ENCODE data around the gene PRELP.
A peak's percentile ranks its signal among the peaks of the same experiment; 100 is the strongest.

Gene PRELP

DNA sequence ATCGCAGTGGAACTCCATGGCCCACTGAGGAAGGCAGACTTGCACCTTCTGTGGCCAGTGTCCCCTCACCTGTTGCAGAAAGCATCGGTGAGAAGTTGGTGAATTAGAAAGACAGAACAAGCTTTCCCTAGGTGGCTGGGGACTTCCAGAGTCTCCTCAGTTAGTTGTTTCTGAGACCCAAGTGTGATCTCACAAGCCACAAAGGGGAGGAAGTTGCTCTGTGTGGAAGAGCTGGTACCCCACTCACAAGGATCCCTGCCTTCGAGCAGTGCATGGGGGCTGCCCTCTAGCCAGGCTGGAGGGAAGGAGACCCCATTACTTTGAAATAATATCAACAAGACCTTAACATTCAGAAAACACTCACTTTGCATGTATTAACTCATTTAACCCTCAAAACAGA is 2.1 kb downstream of the PRELP start:
- H3K4me3 ChIP-seq: no peak overlapping the region
- H3K9me3 ChIP-seq: no peaks in the 10 kb centered on the region
- H3K36me3 ChIP-seq (replicated peaks): no peaks in the 10 kb centered on the region
- H3K4me1 ChIP-seq: no peaks in the 10 kb centered on the region
- in situ Hi-C loops (cut with MboI; ENCODE audit: low sequenced_read_pairs): no loop called here
- peaks cover 29% of the 10 kb centered on the region for H3K27me3 ChIP-seq (ENCODE audit: low read depth)
- DNase-seq (ENCODE audit: low spot score in 2 of 2): no peak

GRCh38 chr1:203478231-203478630 is 2.6 kb downstream of the PRELP start:
- Histone ChIP-seq H3K4me3 (no peak overlapping the region), H3K9me3 (no peaks in the 10 kb centered on the region), H3K36me3 (replicated peaks) (no peaks in the 10 kb centered on the region), H3K4me1 (no peaks in the 10 kb centered on the region), H3K27me3 (ENCODE audit: low read depth) (peaks cover 29% of the 10 kb centered on the region)
- in situ Hi-C loops (cut with MboI; ENCODE audit: low sequenced_read_pairs): no loop called here
- no peak for DNase-seq (ENCODE audit: low spot score in 2 of 2)

- Histone ChIP-seq H3K4me3 (no peak overlapping the region), H3K36me3 (replicated peaks) (no peaks in the 10 kb centered on the region), H3K9me3 (no peaks in the 10 kb centered on the region), H3K4me1 (no peaks in the 10 kb centered on the region), H3K27me3 (ENCODE audit: low read depth) (peaks cover 29% of the 10 kb centered on the region)
- no peak for DNase-seq (ENCODE audit: low spot score in 2 of 2)
- in situ Hi-C loops (cut with MboI; ENCODE audit: low sequenced_read_pairs): no loop called here
Measured at GRCh38 chr1:203478986-203479385, 3.4 kb downstream of the PRELP start.

DNA sequence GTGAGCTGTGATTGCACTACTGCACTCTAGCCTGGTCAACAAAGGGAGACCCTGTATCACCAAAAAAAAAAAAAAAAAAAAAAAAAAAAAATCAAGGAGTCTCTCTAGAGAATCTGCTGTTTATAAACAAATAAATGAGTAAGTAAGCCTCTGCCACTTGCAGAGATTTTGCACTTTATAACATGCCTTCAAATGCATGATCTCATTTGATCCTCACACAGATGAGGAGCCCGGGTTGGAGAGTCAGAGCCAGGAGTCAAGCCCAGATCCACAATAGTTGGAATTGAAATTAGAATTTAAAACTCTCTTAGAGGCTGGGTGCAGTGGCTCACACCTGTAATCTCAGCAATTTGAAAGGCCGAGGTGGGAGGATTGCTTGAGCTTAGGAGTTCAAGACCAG is 4.0 kb downstream of the PRELP start:
- in situ Hi-C loops (cut with MboI; ENCODE audit: low sequenced_read_pairs): no loop called here
- Histone ChIP-seq H3K9me3 (no peaks in the 10 kb centered on the region), H3K4me3 (no peak overlapping the region), H3K36me3 (replicated peaks) (no peaks in the 10 kb centered on the region), H3K4me1 (no peaks in the 10 kb centered on the region), H3K27me3 (ENCODE audit: low read depth) (peaks cover 29% of the 10 kb centered on the region)
- DNase-seq (ENCODE audit: low spot score in 2 of 2): no peak

DNA sequence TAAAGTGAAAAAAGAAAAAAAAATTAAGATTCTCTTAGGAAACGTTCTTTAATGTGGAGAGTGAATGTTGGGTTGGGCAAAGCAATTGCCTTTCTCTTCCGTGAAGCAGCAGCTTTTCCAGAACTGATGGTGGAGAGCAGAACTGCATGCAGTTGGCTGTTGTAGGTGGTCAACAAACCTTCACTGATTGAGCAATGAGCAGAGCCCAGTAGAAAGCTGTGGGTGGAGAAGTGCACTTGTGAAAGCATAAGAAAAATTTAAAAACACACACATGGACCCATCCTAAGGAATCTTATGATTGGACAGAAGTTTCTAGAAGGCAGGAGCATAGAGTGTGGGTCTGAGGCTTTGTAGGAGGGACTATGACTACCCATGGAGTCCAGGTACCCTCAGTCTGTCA is 4.5 kb downstream of the PRELP start:
- DNase-seq (ENCODE audit: low spot score in 2 of 2): no peak
- H3K4me3 ChIP-seq: no peak overlapping the region
- H3K36me3 ChIP-seq (replicated peaks): no peaks in the 10 kb centered on the region
- no peaks in the 10 kb centered on the region for H3K4me1 ChIP-seq
- no peaks in the 10 kb centered on the region for H3K9me3 ChIP-seq
- peaks cover 27% of the 10 kb centered on the region for H3K27me3 ChIP-seq (ENCODE audit: low read depth)
- in situ Hi-C loops (cut with MboI; ENCODE audit: low sequenced_read_pairs): no loop called here

DNA sequence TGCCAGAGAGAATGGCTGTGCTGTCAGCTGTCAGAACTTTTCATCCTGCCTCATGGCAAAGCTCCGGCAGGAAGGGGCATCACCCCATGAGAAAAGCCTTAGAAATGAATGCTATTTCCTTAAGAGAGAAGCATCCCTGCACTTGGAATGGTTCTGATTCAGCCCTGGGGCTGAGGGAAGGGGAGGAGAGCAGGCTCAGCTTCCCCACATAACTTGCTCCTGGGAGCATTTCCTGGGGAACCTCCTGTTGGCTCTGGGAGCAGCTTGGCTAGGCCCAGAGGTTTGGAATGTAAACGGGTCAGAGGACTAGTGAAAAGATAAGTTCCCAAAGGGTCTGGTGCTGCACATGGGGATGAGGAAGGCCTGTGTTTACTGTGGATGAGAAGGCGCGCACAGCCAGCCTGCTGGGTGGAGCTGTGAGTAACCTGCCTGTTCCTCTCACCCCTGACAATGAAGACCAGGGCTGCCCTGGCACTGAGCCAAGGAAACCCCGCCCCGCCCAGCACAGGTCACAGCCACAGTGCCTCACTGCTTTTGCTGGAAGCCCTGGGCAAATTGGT is 5.0 kb downstream of the PRELP start:
- Histone ChIP-seq H3K27me3 (ENCODE audit: low read depth) (peaks cover 25% of the 10 kb centered on the region), H3K36me3 (replicated peaks) (no peaks in the 10 kb centered on the region), H3K9me3 (no peaks in the 10 kb centered on the region), H3K4me1 (no peaks in the 10 kb centered on the region), H3K4me3 (no peak overlapping the region)
- peak in 1 of 2 experiments; percentile 60 for DNase-seq (ENCODE audit: low spot score in 2 of 2)
- in situ Hi-C loops (cut with MboI; ENCODE audit: low sequenced_read_pairs): no loop called here

- DNase-seq (ENCODE audit: low spot score in 2 of 2): no peak
- in situ Hi-C loops (cut with MboI; ENCODE audit: low sequenced_read_pairs): no loop called here
- no peak overlapping the region for H3K4me3 ChIP-seq
- H3K36me3 ChIP-seq (replicated peaks): no peaks in the 10 kb centered on the region; the same call in 1 of the 2 replicates
- peaks cover 19% of the 10 kb centered on the region for H3K27me3 ChIP-seq (ENCODE audit: low read depth)
- no peaks in the 10 kb centered on the region for H3K9me3 ChIP-seq
- H3K4me1 ChIP-seq: no peaks in the 10 kb centered on the region
Measured at GRCh38 chr1:203481196-203481595, 5.6 kb downstream of the PRELP start.

- no peak for DNase-seq (ENCODE audit: low spot score in 2 of 2)
- Histone ChIP-seq H3K36me3 (replicated peaks) (no peaks in the 10 kb centered on the region; the same call in 1 of the 2 replicates), H3K9me3 (no peaks in the 10 kb centered on the region), H3K4me3 (no peak overlapping the region; the same call in 1 of the 2 replicates), H3K4me1 (no peaks in the 10 kb centered on the region), H3K27me3 (ENCODE audit: low read depth) (no peaks in the 10 kb centered on the region)
- in situ Hi-C loops (cut with MboI; ENCODE audit: low sequenced_read_pairs): loop anchor here (5.0 kb wide), 2 partner anchors 144 to 214 kb away; no protein-coding TSS in a partner anchor
Measured at GRCh38 chr1:203486618-203487370, 11.2 kb downstream of the PRELP start.

DNA sequence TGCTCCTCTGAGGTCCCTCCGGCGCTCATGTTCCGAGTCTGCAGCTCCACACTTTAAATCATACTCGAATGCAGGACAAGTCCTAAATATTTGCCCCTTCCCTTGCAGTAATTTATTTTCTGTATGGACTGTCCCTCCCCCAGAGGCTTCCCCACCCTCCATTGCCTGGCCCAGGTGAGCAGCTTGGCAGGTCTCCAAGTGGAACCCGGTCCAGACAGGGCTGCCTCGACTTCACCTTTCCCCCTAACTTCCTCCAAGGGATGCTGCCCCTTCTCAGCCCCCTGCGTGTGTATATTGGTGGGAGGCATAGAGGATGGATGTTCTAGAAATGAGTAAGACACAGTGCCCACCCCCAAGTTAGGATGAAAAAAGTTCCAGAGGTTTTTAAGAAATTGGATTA is 12.9 kb downstream of the PRELP start:
- Histone ChIP-seq H3K27me3 (ENCODE audit: low read depth) (no peaks in the 10 kb centered on the region), H3K36me3 (replicated peaks) (no peaks in the 10 kb centered on the region; the same call in 1 of the 2 replicates), H3K4me3 (no peak overlapping the region), H3K4me1 (no peaks in the 10 kb centered on the region), H3K9me3 (no peaks in the 10 kb centered on the region)
- in situ Hi-C loops (cut with MboI; ENCODE audit: low sequenced_read_pairs): loop anchor here (5.0 kb wide), 2 partner anchors 146 to 216 kb away; no protein-coding TSS in a partner anchor
- no peak for DNase-seq (ENCODE audit: low spot score in 2 of 2)

GRCh38 chr1:203490607-203491006 is 15.0 kb downstream of the PRELP start:
- Histone ChIP-seq H3K27me3 (ENCODE audit: low read depth) (no peaks in the 10 kb centered on the region), H3K4me1 (no peaks in the 10 kb centered on the region), H3K36me3 (replicated peaks) (no peaks in the 10 kb centered on the region; the same call in 1 of the 2 replicates), H3K9me3 (no peaks in the 10 kb centered on the region), H3K4me3 (no peak overlapping the region)
- no peak for DNase-seq (ENCODE audit: low spot score in 2 of 2)
- in situ Hi-C loops (cut with MboI; ENCODE audit: low sequenced_read_pairs): no loop called here

DNA sequence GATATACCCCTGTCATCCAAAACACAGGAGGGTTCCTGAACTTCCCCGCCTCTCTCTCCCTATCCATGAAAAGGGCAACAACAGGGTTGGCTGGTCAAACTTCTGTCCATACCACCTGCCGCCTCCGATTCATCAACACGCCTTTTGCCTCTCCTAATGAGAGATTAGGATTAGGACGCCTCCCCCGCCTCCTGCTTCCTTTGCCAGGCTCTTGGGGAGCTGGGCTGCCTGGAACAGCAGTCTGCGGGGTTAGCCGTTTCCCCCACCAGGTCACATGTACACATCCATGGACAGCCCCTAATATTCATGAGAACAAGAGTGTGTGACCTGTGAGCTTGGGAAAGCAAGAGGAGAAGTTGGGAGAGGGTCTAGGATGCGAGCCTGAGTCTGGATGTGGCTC is 16.1 kb downstream of the PRELP start:
- no peak overlapping the region for H3K4me3 ChIP-seq
- H3K36me3 ChIP-seq (replicated peaks): no peaks in the 10 kb centered on the region
- H3K9me3 ChIP-seq: no peaks in the 10 kb centered on the region
- H3K27me3 ChIP-seq (ENCODE audit: low read depth): no peaks in the 10 kb centered on the region
- in situ Hi-C loops (cut with MboI; ENCODE audit: low sequenced_read_pairs): no loop called here
- H3K4me1 ChIP-seq: no peaks in the 10 kb centered on the region
- DNase-seq (ENCODE audit: low spot score in 2 of 2): no peak

DNA sequence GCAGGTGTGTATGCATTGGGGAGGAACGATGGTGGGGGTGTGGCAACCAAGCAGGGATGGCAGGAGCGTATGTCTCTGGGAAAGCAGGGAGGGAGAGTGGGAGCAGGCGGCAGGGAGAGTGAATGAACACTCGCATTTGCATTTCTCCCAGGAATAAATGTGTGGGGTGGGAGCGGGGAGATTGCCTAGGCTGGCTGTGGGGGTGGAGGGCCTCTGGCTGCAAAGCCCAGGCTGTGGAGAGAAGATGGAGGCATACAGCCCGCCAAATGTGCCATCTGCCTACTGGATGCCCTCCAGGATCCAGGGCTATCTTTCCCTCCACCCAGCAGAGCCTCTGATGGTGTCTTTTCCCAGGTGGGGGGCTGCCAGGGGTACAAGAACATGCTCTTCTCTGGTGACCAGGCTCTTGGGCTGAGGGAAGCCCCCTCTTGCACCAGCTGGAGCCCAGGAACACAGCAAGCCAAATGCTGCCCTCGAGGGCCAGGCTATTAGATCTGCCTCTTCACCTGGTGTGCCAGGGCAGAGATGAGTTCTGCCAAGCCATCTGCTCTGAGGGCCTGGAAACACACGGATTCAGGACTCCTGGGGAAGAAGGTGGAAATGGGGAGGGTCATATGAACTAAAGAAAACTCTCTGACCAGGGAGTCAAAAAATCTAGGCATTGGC is 16.6 kb downstream of the PRELP start:
- H3K4me1 ChIP-seq: no peaks in the 10 kb centered on the region
- H3K4me3 ChIP-seq: no peak overlapping the region
- H3K36me3 ChIP-seq (replicated peaks): no peaks in the 10 kb centered on the region
- no peaks in the 10 kb centered on the region for H3K27me3 ChIP-seq (ENCODE audit: low read depth)
- in situ Hi-C loops (cut with MboI; ENCODE audit: low sequenced_read_pairs): no loop called here
- no peak for DNase-seq (ENCODE audit: low spot score in 2 of 2)
- no peaks in the 10 kb centered on the region for H3K9me3 ChIP-seq

GRCh38 chr1:203492748-203493130 is 17.1 kb downstream of the PRELP start:
- in situ Hi-C loops (cut with MboI; ENCODE audit: low sequenced_read_pairs): no loop called here
- DNase-seq (ENCODE audit: low spot score in 2 of 2): no peak
- Histone ChIP-seq H3K36me3 (replicated peaks) (no peaks in the 10 kb centered on the region), H3K4me1 (no peaks in the 10 kb centered on the region), H3K4me3 (no peak overlapping the region), H3K27me3 (ENCODE audit: low read depth) (no peaks in the 10 kb centered on the region), H3K9me3 (no peaks in the 10 kb centered on the region)

- H3K9me3 ChIP-seq: no peaks in the 10 kb centered on the region
- no peaks in the 10 kb centered on the region for H3K4me1 ChIP-seq
- H3K4me3 ChIP-seq: no peak within 1 kb of the TSS
- H3K27me3 ChIP-seq (ENCODE audit: low read depth): no peaks in the 10 kb centered on the region
- H3K36me3 ChIP-seq (replicated peaks): no peaks in the 10 kb centered on the region
- in situ Hi-C loops (cut with MboI; ENCODE audit: low sequenced_read_pairs): no loop called here
- no peak for DNase-seq (ENCODE audit: low spot score in 2 of 2)
Measured at GRCh38 chr1:203493901-203494300, 18.3 kb downstream of the PRELP start, which contains the start of gene OPTC. Gene OPTC, plus strand, starts transcription at chr1:203494153. Its CDS starts 1,853 bp downstream, at chr1:203496006.
